Spleen (tissue), 11 donors: ENCODE data around the gene ST6GAL1. TPM values are rescaled to one million over a fixed set of nuclear protein-coding genes. Genes with fewer than 3 reads are reported as not detected.
A peak's percentile ranks its signal among the peaks of the same experiment; 100 is the strongest.

ENCODE experiments used
- DNase-seq: peaks from one replicate; pipeline ENCODE4 v3.0.0-alpha.2; 2020
- H3K27ac ChIP-seq, 8 donors: fragments of 200-600 bp; sonication (generic) in 7 of 8; 1 replicate in 4 of 8; 2 replicates in 4 of 8; pipeline versions ENCODE4 v1.5.0 to v1.8.0; 2016 to 2021; ENCODE audit warnings: inconsistent platforms in 4 of 8, mild to moderate bottlenecking in 4 of 8, moderate library complexity in 1 of 8
- H3K27me3 ChIP-seq, 7 donors: fragments of 200-600 bp; sonication (generic) in 6 of 7; replicated peaks in 1 of 7; 1 replicate in 4 of 7; 2 replicates in 3 of 7; pipeline versions ENCODE4 v1.5.0 to v1.8.0; 2016 to 2021; ENCODE audit warnings: inconsistent platforms in 3 of 7, mild to moderate bottlenecking in 1 of 7
- H3K36me3 ChIP-seq, 6 donors: fragments of 200-600 bp; sonication (generic) in 5 of 6; 1 replicate in 4 of 6; 2 replicates in 2 of 6; pipeline versions ENCODE4 v1.5.0 to v1.8.0; 2016 to 2021; ENCODE audit warnings: inconsistent platforms in 2 of 6
- H3K4me1 ChIP-seq, 6 donors: fragments of 200-600 bp; sonication (generic) in 5 of 6; 1 replicate in 3 of 6; 2 replicates in 3 of 6; pipeline versions ENCODE4 v1.5.0 to v1.8.0; 2016 to 2021; ENCODE audit warnings: inconsistent platforms in 3 of 6
- H3K4me3 ChIP-seq, 8 donors: fragments of 200-600 bp; sonication (generic) in 7 of 8; 1 replicate in 4 of 8; 2 replicates in 4 of 8; pipeline versions ENCODE4 v1.5.0 to v1.8.0; 2016 to 2021; ENCODE audit warnings: inconsistent platforms in 4 of 8, mild to moderate bottlenecking in 4 of 8, moderate library complexity in 2 of 8
- H3K9me3 ChIP-seq, 8 donors: fragments of 200-600 bp; sonication (generic) in 7 of 8; 1 replicate in 4 of 8; 2 replicates in 4 of 8; pipeline versions ENCODE4 v1.5.0 to v1.8.0; 2016 to 2021; ENCODE audit warnings: inconsistent platforms in 4 of 8
- CTCF ChIP-seq, 11 experiments: fragments of 200-600 bp in 7 of 11; fragments of 450-650 bp in 4 of 11; sonication (generic) in 4 of 11; IDR thresholded peaks in 8 of 11; conservative IDR thresholded peaks in 3 of 11; 1 replicate in 7 of 11; 2 replicates in 4 of 11; pipeline versions ENCODE4 v1.4.0 to v1.8.0; 2016 to 2021; ENCODE audit warnings: antibody characterized with exemption in 11 of 11, inconsistent platforms in 4 of 11, mild to moderate bottlenecking in 1 of 11
- POLR2A ChIP-seq, 3 donors: fragments of 450-650 bp; IDR thresholded peaks; one replicate each; pipeline ENCODE4 v1.5.1; 2017; ENCODE audit warnings: antibody characterized with exemption in 3 of 3, mild to moderate bottlenecking in 1 of 3
- POLR2AphosphoS5 ChIP-seq, 3 donors: sonication (generic); formaldehyde crosslinking; IDR thresholded peaks; one replicate each; pipeline ENCODE4 v1.5.1; 2017; ENCODE audit warnings: antibody characterized with exemption in 3 of 3
- WGBS, 5 donors: extraction: QIAGEN DNeasy Blood & Tissue Kit in 3 of 5; methylation state at CpG; one replicate each; pipeline versions ENCODE4 v1.1.5 to v1.1.7; 2013 to 2018; 5-methylcytosine and 5-hydroxymethylcytosine counted together
- intact Hi-C: fragments of 100-400 bp; cut with DNase I; formaldehyde crosslinking; loops from one replicate; pipeline ENCODE4 v1.15.0; 2023; ENCODE audit warnings: low total_unique reads
- polyA plus RNA-seq, 3 donors: library from polyadenylated mRNA; stranded (reverse); fragments of 200-250 nt; gene quantifications; one replicate each; pipeline ENCODE4 v1.2.1, GENCODE V29; 2013
- total RNA-seq, 7 donors: library from RNA; depleted of rRNA in 3 of 7; stranded (reverse); fragments of >200 nt in 3 of 7; fragmentation: NEBNext Ultra II Directional in 4 of 7; extraction: Animal tissue kit (Norgen Biotek cat#: 25700) in 4 of 7; gene quantifications; one replicate each; pipeline versions ENCODE4 v1.1.0 to v1.2.1, GENCODE V29; 2016 to 2021
- donor health status: healthy with polysubstance abuse.
- donor health status: DM: no; HTN: no; CAD: no; lungs with moderate emphysema.
- donor health status: DM: no; HTN: no; CAD: no.
- donor health status: Bipolar disorder and iron deficiency.
- donor health status: healthy.
- donor health status: DM: no; HTN: no; CAD: no.
- donor health status: DM: yes; HTN: yes; CAD: no.

Gene ST6GAL1
- total and polyA plus RNA-seq, 10 donors, result 46.7 to 247 (median 187) TPM

GRCh38 chr3:187027531-187028278 lies 97.4 kb downstream of the ST6GAL1 start:
- H3K27me3 ChIP-seq, result no peaks in the 10 kb centered on the region
- peaks cover 0 to 3% (median 0%) of the 10 kb centered on the region in 8 donors for H3K9me3 ChIP-seq
- H3K27ac ChIP-seq, result peak overlapping the region; percentile 32 to 91 (median 82)
- peak overlapping the region in 5 of 8 donors; percentile 9 to 69 (median 20) for H3K4me3 ChIP-seq
- H3K4me1 ChIP-seq, result peaks cover 37 to 100% (median 77%) of the 10 kb centered on the region in 6 donors
- DNase-seq, result no peak
- 48 to 56% (median 53%) methylated on average over 8 of the region's 8 CpGs for WGBS, 5 donors
- H3K36me3 ChIP-seq, result peaks cover 0 to 21% (median 0%) of the 10 kb centered on the region in 6 donors
- intact Hi-C loops, result no loop called here
- TF ChIP-seq POLR2AphosphoS5 (IDR thresholded peaks at IDR 0.05) (peak in 1 of 3 donors; percentile 76), CTCF (IDR thresholded peaks at IDR 0.05 in 8 of 11, conservative IDR thresholded peaks at IDR 0.05 in 3 of 11) (peak in 1 of 11 experiments; percentile 5), POLR2A (IDR thresholded peaks at IDR 0.05) (peak in 1 of 3 donors; percentile 7)

GRCh38 chr3:187031934-187032333 lies 101.6 kb downstream of the ST6GAL1 start:
- TF ChIP-seq CTCF (IDR thresholded peaks at IDR 0.05 in 8 of 11, conservative IDR thresholded peaks at IDR 0.05 in 3 of 11), result no peak
- no peak for TF ChIP-seq POLR2A (IDR thresholded peaks at IDR 0.05)
- no peak for TF ChIP-seq POLR2AphosphoS5 (IDR thresholded peaks at IDR 0.05)
- peaks cover 0 to 26% (median 15%) of the 10 kb centered on the region in 8 donors for H3K9me3 ChIP-seq
- intact Hi-C loops, result no loop called here
- peaks cover 37 to 69% (median 60%) of the 10 kb centered on the region in 6 donors for H3K4me1 ChIP-seq
- H3K27ac ChIP-seq, result peak overlapping the region; percentile 9 to 91 (median 67)
- no peaks in the 10 kb centered on the region for H3K27me3 ChIP-seq
- H3K4me3 ChIP-seq, result peak overlapping the region in 2 of 8 donors; percentile 5 to 49
- H3K36me3 ChIP-seq, result peaks cover 0 to 50% (median 0%) of the 10 kb centered on the region in 6 donors
- DNase-seq, result no peak

GRCh38 chr3:187036394-187036793 lies 106.1 kb downstream of the ST6GAL1 start:
- peaks cover 10 to 62% (median 45%) of the 10 kb centered on the region in 6 donors for H3K4me1 ChIP-seq
- H3K27ac ChIP-seq, result no peak overlapping the region
- peaks cover 0 to 26% (median 15%) of the 10 kb centered on the region in 8 donors for H3K9me3 ChIP-seq
- DNase-seq, result no peak
- no peaks in the 10 kb centered on the region for H3K27me3 ChIP-seq
- TF ChIP-seq POLR2AphosphoS5 (IDR thresholded peaks at IDR 0.05), result no peak
- no peak for TF ChIP-seq CTCF (IDR thresholded peaks at IDR 0.05 in 8 of 11, conservative IDR thresholded peaks at IDR 0.05 in 3 of 11)
- no peak for TF ChIP-seq POLR2A (IDR thresholded peaks at IDR 0.05)
- WGBS, 5 donors, result 91 to 100% (median 97%) methylated on average over 1 of the region's 1 CpG
- peaks cover 0 to 70% (median 18%) of the 10 kb centered on the region in 6 donors for H3K36me3 ChIP-seq
- intact Hi-C loops, result no loop called here
- H3K4me3 ChIP-seq, result no peak overlapping the region

- peaks cover 0 to 78% (median 32%) of the 10 kb centered on the region in 6 donors for H3K36me3 ChIP-seq
- H3K27me3 ChIP-seq, result no peaks in the 10 kb centered on the region
- H3K27ac ChIP-seq, result peak overlapping the region in 5 of 8 donors; percentile 42 to 81 (median 71)
- TF ChIP-seq POLR2AphosphoS5 (IDR thresholded peaks at IDR 0.05), result peak in 1 of 3 donors; percentile 1
- TF ChIP-seq POLR2A (IDR thresholded peaks at IDR 0.05), result no peak
- H3K4me1 ChIP-seq, result peaks cover 25 to 66% (median 57%) of the 10 kb centered on the region in 6 donors
- WGBS, 5 donors, result 68 to 77% (median 75%) methylated on average over 10 of the region's 10 CpGs
- H3K9me3 ChIP-seq, result peaks cover 0 to 24% (median 14%) of the 10 kb centered on the region in 8 donors
- intact Hi-C loops, result no loop called here
- no peak overlapping the region for H3K4me3 ChIP-seq
- no peak for DNase-seq
Observed at GRCh38 chr3:187039100-187039722, 108.9 kb downstream of the ST6GAL1 start.
